OCI-LY7 (cell line): ENCODE measurements around the gene ARMC9.
"Not testable (repeated sequence)": the region's sequence is repeated elsewhere in the genome, so short reads cannot be mapped to it uniquely, and the experiment has no call there.

Experiments
- EZH2phosphoT487 ChIP-seq: fragments of 200-600 bp; sonication (generic); IDR thresholded peaks from 2 replicates; pipeline ENCODE4 v1.6.1; 2018; ENCODE audit warnings: low read depth, borderline replicate concordance, mild to moderate bottlenecking, mixed run types, antibody characterized with exemption, low read length, moderate library complexity, mixed read lengths
- TF ChIP-seq, protein P1 (sequence below): fragments of 200-600 bp; sonication (generic); conservative IDR thresholded peaks from 2 replicates; pipeline ENCODE4 v1.5.1; 2014; ENCODE audit warnings: mild to moderate bottlenecking, antibody characterized with exemption, low read length, moderate library complexity, mixed read lengths

DNA sequence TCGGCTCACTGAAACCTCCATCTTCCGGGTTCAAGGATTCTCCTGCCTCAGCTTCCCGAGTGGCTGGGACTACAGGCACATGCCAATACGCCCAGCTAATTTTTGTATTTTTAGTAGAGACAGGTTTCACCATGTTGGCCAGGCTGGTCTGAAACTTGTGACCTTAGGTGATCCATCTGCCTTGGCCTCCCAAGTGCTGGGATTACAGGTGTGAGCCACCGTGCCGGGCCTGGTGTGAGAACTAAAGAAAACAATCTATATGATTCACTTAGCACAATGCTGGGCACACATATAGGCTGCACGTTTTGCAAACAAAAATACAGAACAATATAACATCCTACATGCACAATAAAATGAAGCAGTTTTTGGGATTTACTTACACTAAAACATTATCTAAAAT is 1.2 kb upstream of the ARMC9 start:
- TF ChIP-seq, protein P1, sequence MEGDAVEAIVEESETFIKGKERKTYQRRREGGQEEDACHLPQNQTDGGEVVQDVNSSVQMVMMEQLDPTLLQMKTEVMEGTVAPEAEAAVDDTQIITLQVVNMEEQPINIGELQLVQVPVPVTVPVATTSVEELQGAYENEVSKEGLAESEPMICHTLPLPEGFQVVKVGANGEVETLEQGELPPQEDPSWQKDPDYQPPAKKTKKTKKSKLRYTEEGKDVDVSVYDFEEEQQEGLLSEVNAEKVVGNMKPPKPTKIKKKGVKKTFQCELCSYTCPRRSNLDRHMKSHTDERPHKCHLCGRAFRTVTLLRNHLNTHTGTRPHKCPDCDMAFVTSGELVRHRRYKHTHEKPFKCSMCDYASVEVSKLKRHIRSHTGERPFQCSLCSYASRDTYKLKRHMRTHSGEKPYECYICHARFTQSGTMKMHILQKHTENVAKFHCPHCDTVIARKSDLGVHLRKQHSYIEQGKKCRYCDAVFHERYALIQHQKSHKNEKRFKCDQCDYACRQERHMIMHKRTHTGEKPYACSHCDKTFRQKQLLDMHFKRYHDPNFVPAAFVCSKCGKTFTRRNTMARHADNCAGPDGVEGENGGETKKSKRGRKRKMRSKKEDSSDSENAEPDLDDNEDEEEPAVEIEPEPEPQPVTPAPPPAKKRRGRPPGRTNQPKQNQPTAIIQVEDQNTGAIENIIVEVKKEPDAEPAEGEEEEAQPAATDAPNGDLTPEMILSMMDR: not testable (repeated sequence)
- not testable (repeated sequence) for TF ChIP-seq EZH2phosphoT487
